NCI-H510A treated with DMSO at 0.1 percent for 48 hours (cell line): ENCODE measurements around the gene TXNIP.
"Not testable (repeated sequence)": the region's sequence is repeated elsewhere in the genome, so short reads cannot be mapped to it uniquely, and the experiment has no call there.

Experiments
- DNase-seq: peaks from one replicate; lab custom pipeline; 2025; lab: John Stamatoyannopoulos, UW

Gene TXNIP

GRCh38 chr1:145996433-145997015 lies at the start of gene TXNIP:
TXNIP (minus strand) TSS chr1:145996579; CDS start chr1:145996266, 313 bp downstream.
- DNase-seq, result peak; percentile 95

GRCh38 chr1:146039844-146040194 lies 43.4 kb upstream of the TXNIP start:
- no peak for DNase-seq

GRCh38 chr1:146036965-146037646 lies 40.7 kb upstream of the TXNIP start:
- DNase-seq, result peak; percentile 92

GRCh38 chr1:146036241-146036964 lies 40.0 kb upstream of the TXNIP start:
- DNase-seq, result peak; percentile 92

- DNase-seq, result peak; percentile 33
These were observed 38.7 kb upstream of the TXNIP start for GRCh38 chr1:146035048-146035423.

GRCh38 chr1:146032631-146033219 lies 36.3 kb upstream of the TXNIP start:
- peak; percentile 64 for DNase-seq

- DNase-seq, result no peak
These were observed 35.1 kb upstream of the TXNIP start for GRCh38 chr1:146031476-146031875.

GRCh38 chr1:146029117-146029516 lies 32.7 kb upstream of the TXNIP start:
- DNase-seq, result no peak

GRCh38 chr1:146026650-146027049 lies 30.3 kb upstream of the TXNIP start:
- DNase-seq, result not testable (repeated sequence)

- not testable (repeated sequence) for DNase-seq
These were observed 29.6 kb upstream of the TXNIP start for GRCh38 chr1:146025787-146026495.

- DNase-seq, result no peak
These were observed 26.2 kb upstream of the TXNIP start for GRCh38 chr1:146022403-146023127.

- no peak for DNase-seq
These were observed 25.4 kb upstream of the TXNIP start, which contains the start of gene HJV for GRCh38 chr1:146021622-146022402. HJV (minus strand) TSS chr1:146021735; CDS start chr1:146020231, 1,504 bp downstream.

- no peak for DNase-seq
These were observed 24.7 kb upstream of the TXNIP start for GRCh38 chr1:146021050-146021445.

- no peak for DNase-seq
These were observed 24.0 kb upstream of the TXNIP start for GRCh38 chr1:146020058-146021049.

- no peak for DNase-seq
These were observed 23.1 kb upstream of the TXNIP start for GRCh38 chr1:146019231-146020057.

GRCh38 chr1:146016891-146017290 lies 20.5 kb upstream of the TXNIP start:
- no peak for DNase-seq

GRCh38 chr1:146013559-146013922 lies 17.2 kb upstream of the TXNIP start:
- no peak for DNase-seq
